ENCODE measurements around the gene RAET1E.

The RAET1E gene

GRCh38 chr6:149891259-149891658 is 6.7 kb downstream of the RAET1E start:
- DNase-seq (ENCODE audit: low spot score) (no peak), FAIRE-seq (no peak)

- DNase-seq (ENCODE audit: low spot score), result peak; percentile 29
These were observed 7.3 kb downstream of the RAET1E start for GRCh38 chr6:149890629-149891045.

GRCh38 chr6:149889326-149889725 is 8.6 kb downstream of the RAET1E start:
- FAIRE-seq, result no peak
- DNase-seq (ENCODE audit: low spot score), result no peak

More at GRCh38 chr6:149890629-149891045, 7.3 kb downstream of the RAET1E start:
- no peak for FAIRE-seq

- FAIRE-seq (no peak), DNase-seq (ENCODE audit: low spot score) (peak; percentile 13)
These were observed 9.3 kb downstream of the RAET1E start for GRCh38 chr6:149888659-149889058.

- FAIRE-seq (no peak), DNase-seq (ENCODE audit: low spot score) (no peak)
These were observed 9.8 kb downstream of the RAET1E start for GRCh38 chr6:149888093-149888492.

- DNase-seq (ENCODE audit: low spot score), result no peak
These were observed 10.6 kb downstream of the RAET1E start for GRCh38 chr6:149887343-149887742.

GRCh38 chr6:149885888-149886287 is 12.0 kb downstream of the RAET1E start:
- DNase-seq (ENCODE audit: low spot score) (no peak), FAIRE-seq (no peak)

More at GRCh38 chr6:149887343-149887742, 10.6 kb downstream of the RAET1E start:
- FAIRE-seq, result no peak

- DNase-seq (ENCODE audit: low spot score) (no peak), FAIRE-seq (no peak)
These were observed 13.3 kb downstream of the RAET1E start for GRCh38 chr6:149884617-149885016.

- DNase-seq (ENCODE audit: low spot score), result no peak
- FAIRE-seq, result no peak
These were observed 13.7 kb downstream of the RAET1E start for GRCh38 chr6:149884215-149884614.

- DNase-seq (ENCODE audit: low spot score) (no peak), FAIRE-seq (no peak)
These were observed 16.1 kb downstream of the RAET1E start for GRCh38 chr6:149881860-149882259.

- DNase-seq (ENCODE audit: low spot score), result no peak
- no peak for FAIRE-seq
These were observed 16.7 kb downstream of the RAET1E start for GRCh38 chr6:149881066-149881766.

- DNase-seq (ENCODE audit: low spot score) (no peak), FAIRE-seq (no peak)
These were observed 20.3 kb downstream of the RAET1E start for GRCh38 chr6:149877659-149878058.

- no peak for DNase-seq (ENCODE audit: low spot score)
- FAIRE-seq, result no peak
These were observed 21.5 kb downstream of the RAET1E start for GRCh38 chr6:149876241-149876933.

- FAIRE-seq (no peak), DNase-seq (ENCODE audit: low spot score) (no peak)
These were observed 25.7 kb downstream of the RAET1E start for GRCh38 chr6:149872233-149872632.

- no peak for FAIRE-seq
- no peak for DNase-seq (ENCODE audit: low spot score)
These were observed 26.7 kb downstream of the RAET1E start for GRCh38 chr6:149871182-149871581.

GRCh38 chr6:149869275-149869892 is 28.5 kb downstream of the RAET1E start:
- FAIRE-seq, result no peak
- no peak for DNase-seq (ENCODE audit: low spot score)

- no peak for FAIRE-seq
- no peak for DNase-seq (ENCODE audit: low spot score)
These were observed 29.9 kb downstream of the RAET1E start for GRCh38 chr6:149867876-149868640.

- DNase-seq (ENCODE audit: low spot score) (peak; percentile 66), FAIRE-seq (no peak)
These were observed 33.1 kb downstream of the RAET1E start for GRCh38 chr6:149864578-149865535.

GRCh38 chr6:149863698-149864577 is 34.0 kb downstream of the RAET1E start, which contains the start of gene LRP11:
TSS of gene LRP11 (minus strand) at chr6:149864359. CDS start at chr6:149864020, 339 bp downstream.
- peak; percentile 53 for FAIRE-seq
- peak; percentile 95 for DNase-seq (ENCODE audit: low spot score)

Data from urothelium cell line (cell line).